HepG2 (cell line): ENCODE measurements around the gene DIABLO. TPM values are rescaled to one million over a fixed set of nuclear protein-coding genes. Genes with fewer than 3 reads are reported as not detected.

ENCODE experiments used
- NFE2L2 ChIP-seq: fragments of 150-350 bp; IDR thresholded peaks from 2 replicates; pipeline ENCODE4 v1.6.1; 2014; ENCODE audit warnings: low read length
- TCF12 ChIP-seq, 2 experiments: fragments of 450-650 bp in 1 of 2; sonication (generic) in 1 of 2; formaldehyde crosslinking in 1 of 2; IDR thresholded peaks; 2 replicates each; pipeline versions ENCODE4 v1.6.1 to v1.8.0; 2017 to 2022; ENCODE audit warnings: antibody characterized with exemption in 1 of 2, mild to moderate bottlenecking in 1 of 2, missing genetic modification reagents in 1 of 2, moderate library complexity in 1 of 2
- ZNF841 ChIP-seq: sonication (generic); formaldehyde crosslinking; IDR thresholded peaks from 2 replicates; pipeline ENCODE4 v1.8.1; 2023; ENCODE audit warnings: missing genetic modification reagents, borderline replicate concordance
- polyA plus RNA-seq, 8 experiments: library from polyadenylated mRNA; depleted of rRNA in 3 of 8; stranded (reverse) in 7 of 8; unstranded in 1 of 8; fragments of >200 nt; fragmentation: Illumina TruSeq in 4 of 8; extraction: Trizol in 4 of 8; gene quantifications; 2 replicates each; pipeline versions ENCODE4 v1.2.1 to v1.2.3, GENCODE V29; 2011 to 2016; ENCODE audit warnings: low read depth in 4 of 8, missing spikeins in 1 of 8, mixed read lengths in 1 of 8; ENCODE audit not compliant: insufficient read depth in 1 of 8
- total RNA-seq, 5 experiments: library from RNA; depleted of rRNA; stranded (reverse); fragments of >200 nt; fragmentation: Illumina TruSeq; extraction: Trizol; gene quantifications; 2 replicates each; pipeline ENCODE4 v1.2.3, GENCODE V29; 2016; ENCODE audit warnings: low read depth in 1 of 5
- TF ChIP-seq, protein P1 (sequence below): sonication (generic); formaldehyde crosslinking; IDR thresholded peaks from 2 replicates; pipeline ENCODE4 v1.5.0; 2020; ENCODE audit warnings: mild to moderate bottlenecking, missing genetic modification reagents, borderline replicate concordance
- TF ChIP-seq, protein P2 (sequence below): sonication (generic); formaldehyde crosslinking; IDR thresholded peaks from 2 replicates; pipeline ENCODE4 v1.8.1; 2023; ENCODE audit warnings: missing genetic modification reagents, inconsistent platforms, borderline replicate concordance

Gene DIABLO
- total and polyA plus RNA-seq, 2 of the 13 experiments (the other 11 are each of a cell fraction or from before 2014, with no cell fraction given): 20.7 to 70.9 TPM

DNA sequence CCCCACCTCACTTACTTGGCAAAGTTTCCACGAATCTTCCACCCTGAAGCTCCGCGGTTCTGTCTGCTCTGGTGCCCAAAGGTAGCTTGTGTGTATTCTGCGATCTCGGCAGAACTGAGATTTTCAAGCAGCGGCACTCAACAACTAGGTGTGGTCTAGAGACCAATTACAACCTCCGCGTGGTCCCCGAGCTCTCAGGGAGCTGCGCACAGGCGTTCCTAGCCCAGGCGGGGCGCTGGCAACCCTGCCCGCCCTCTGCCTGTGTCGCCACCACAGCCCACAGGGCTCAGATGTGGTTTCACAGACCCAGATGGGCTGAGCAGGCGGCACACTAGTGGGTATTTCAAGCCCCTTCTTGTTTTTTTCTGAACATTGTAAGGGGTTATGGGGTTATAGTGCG, 1.5 kb upstream of the DIABLO start (continued):
- TF ChIP-seq, protein P1, sequence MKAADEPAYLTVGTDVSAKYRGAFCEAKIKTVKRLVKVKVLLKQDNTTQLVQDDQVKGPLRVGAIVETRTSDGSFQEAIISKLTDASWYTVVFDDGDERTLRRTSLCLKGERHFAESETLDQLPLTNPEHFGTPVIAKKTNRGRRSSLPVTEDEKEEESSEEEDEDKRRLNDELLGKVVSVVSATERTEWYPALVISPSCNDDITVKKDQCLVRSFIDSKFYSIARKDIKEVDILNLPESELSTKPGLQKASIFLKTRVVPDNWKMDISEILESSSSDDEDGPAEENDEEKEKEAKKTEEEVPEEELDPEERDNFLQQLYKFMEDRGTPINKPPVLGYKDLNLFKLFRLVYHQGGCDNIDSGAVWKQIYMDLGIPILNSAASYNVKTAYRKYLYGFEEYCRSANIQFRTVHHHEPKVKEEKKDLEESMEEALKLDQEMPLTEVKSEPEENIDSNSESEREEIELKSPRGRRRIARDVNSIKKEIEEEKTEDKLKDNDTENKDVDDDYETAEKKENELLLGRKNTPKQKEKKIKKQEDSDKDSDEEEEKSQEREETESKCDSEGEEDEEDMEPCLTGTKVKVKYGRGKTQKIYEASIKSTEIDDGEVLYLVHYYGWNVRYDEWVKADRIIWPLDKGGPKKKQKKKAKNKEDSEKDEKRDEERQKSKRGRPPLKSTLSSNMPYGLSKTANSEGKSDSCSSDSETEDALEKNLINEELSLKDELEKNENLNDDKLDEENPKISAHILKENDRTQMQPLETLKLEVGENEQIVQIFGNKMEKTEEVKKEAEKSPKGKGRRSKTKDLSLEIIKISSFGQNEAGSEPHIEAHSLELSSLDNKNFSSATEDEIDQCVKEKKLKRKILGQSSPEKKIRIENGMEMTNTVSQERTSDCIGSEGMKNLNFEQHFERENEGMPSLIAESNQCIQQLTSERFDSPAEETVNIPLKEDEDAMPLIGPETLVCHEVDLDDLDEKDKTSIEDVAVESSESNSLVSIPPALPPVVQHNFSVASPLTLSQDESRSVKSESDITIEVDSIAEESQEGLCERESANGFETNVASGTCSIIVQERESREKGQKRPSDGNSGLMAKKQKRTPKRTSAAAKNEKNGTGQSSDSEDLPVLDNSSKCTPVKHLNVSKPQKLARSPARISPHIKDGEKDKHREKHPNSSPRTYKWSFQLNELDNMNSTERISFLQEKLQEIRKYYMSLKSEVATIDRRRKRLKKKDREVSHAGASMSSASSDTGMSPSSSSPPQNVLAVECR: no peak
- TF ChIP-seq, protein P2, sequence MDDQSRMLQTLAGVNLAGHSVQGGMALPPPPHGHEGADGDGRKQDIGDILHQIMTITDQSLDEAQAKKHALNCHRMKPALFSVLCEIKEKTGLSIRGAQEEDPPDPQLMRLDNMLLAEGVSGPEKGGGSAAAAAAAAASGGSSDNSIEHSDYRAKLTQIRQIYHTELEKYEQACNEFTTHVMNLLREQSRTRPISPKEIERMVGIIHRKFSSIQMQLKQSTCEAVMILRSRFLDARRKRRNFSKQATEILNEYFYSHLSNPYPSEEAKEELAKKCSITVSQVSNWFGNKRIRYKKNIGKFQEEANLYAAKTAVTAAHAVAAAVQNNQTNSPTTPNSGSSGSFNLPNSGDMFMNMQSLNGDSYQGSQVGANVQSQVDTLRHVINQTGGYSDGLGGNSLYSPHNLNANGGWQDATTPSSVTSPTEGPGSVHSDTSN (CRISPR knock-in tag): no peak
- TF ChIP-seq ZNF841 (CRISPR knock-in tag) (no peak), TCF12 (IDR thresholded peaks at IDR 0.05) (no peak), TCF12 (CRISPR knock-in tag; IDR thresholded peaks at IDR 0.05) (no peak), NFE2L2 (no peak)
